Upper lobe of left lung (tissue), 4 donors: ENCODE measurements around the gene PIGU.
A peak's percentile ranks its signal among the peaks of the same experiment; 100 is the strongest.

Source experiments
- POLR2A ChIP-seq, 4 donors: fragments of 450-650 bp; IDR thresholded peaks; one replicate each; pipeline ENCODE4 v1.5.1; 2016 to 2017; ENCODE audit warnings: antibody characterized with exemption in 4 of 4, mild to moderate bottlenecking in 2 of 4
- TF ChIP-seq, protein P1 (sequence below), 6 experiments: fragments of 450-650 bp in 4 of 6; fragments of 200-600 bp in 2 of 6; sonication (generic) in 2 of 6; IDR thresholded peaks; one replicate each; pipeline ENCODE4 v1.5.1; 2016 to 2019; ENCODE audit warnings: antibody characterized with exemption in 6 of 6

- TF ChIP-seq POLR2A (IDR thresholded peaks at IDR 0.05), result no peak
- TF ChIP-seq, protein P1, sequence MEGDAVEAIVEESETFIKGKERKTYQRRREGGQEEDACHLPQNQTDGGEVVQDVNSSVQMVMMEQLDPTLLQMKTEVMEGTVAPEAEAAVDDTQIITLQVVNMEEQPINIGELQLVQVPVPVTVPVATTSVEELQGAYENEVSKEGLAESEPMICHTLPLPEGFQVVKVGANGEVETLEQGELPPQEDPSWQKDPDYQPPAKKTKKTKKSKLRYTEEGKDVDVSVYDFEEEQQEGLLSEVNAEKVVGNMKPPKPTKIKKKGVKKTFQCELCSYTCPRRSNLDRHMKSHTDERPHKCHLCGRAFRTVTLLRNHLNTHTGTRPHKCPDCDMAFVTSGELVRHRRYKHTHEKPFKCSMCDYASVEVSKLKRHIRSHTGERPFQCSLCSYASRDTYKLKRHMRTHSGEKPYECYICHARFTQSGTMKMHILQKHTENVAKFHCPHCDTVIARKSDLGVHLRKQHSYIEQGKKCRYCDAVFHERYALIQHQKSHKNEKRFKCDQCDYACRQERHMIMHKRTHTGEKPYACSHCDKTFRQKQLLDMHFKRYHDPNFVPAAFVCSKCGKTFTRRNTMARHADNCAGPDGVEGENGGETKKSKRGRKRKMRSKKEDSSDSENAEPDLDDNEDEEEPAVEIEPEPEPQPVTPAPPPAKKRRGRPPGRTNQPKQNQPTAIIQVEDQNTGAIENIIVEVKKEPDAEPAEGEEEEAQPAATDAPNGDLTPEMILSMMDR (IDR thresholded peaks at IDR 0.05), result peak in 4 of 6 experiments; percentile 14 to 54 (median 26)
Measured at GRCh38 chr20:34705397-34706301, 28.8 kb upstream of the PIGU start.
